Superior temporal gyrus (tissue), 1 donor: ENCODE data around the gene SEMA6B.
A peak's percentile ranks its signal among the peaks of the same experiment; 100 is the strongest.

Source experiments
- DNase-seq: peaks from one replicate; pipeline ENCODE4 v3.0.0-alpha.2; 2016; ENCODE audit errors: extremely low spot score

The SEMA6B gene

GRCh38 chr19:4510435-4511255 lies 48.8 kb downstream of the SEMA6B start:
- DNase-seq: no peak

- no peak for DNase-seq
Measured at GRCh38 chr19:4508698-4509097, 50.8 kb downstream of the SEMA6B start.

- DNase-seq: no peak
Measured at GRCh38 chr19:4507804-4508203, 51.7 kb downstream of the SEMA6B start.

GRCh38 chr19:4507150-4507452 lies 52.4 kb downstream of the SEMA6B start:
- no peak for DNase-seq

GRCh38 chr19:4506449-4507149 lies 52.9 kb downstream of the SEMA6B start:
- DNase-seq: no peak

DNA sequence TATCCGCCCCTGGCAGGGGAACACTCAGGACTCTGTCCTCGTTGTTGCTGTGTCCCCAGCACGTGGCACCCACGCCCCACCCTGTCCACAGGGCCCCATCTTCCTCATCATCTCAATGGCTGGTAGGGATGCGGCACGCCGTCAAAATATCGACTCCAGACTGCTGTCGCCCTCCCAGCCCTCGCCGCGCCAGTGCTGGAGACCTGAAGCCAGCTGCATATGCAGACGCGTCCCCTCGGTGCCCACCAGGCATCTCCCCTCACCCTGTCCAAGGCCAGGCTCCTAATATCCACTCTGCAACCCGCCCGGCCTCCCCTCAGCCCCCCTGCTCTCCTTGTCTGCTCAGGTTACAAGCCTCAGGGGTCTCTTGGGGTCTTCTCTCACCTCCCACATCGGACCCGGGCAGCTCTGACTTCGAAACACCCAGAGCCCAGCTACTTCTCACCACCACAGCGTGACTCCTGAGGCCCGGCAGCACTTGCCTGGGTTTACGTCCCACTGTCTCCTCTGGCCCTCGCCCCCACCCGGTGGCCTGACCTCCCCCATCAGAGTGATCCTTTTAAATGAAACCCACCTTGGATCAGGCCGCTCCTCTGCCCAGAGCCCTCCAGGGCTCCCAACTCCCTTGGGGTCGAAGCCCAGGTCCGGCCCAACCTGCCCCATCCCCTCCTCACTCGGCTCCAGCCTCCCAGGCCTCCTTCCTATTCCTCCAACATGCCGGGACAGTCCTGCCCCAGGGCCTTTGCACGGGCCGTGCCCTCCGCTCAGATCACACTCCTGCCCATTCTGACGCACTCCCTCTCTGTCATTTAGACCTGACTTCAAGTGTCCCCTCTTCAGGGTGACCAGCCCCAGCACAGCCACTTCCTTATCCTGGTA lies 53.7 kb downstream of the SEMA6B start:
- no peak for DNase-seq

GRCh38 chr19:4504891-4505569 lies 54.5 kb downstream of the SEMA6B start:
- DNase-seq: no peak

GRCh38 chr19:4504297-4504701 lies 55.2 kb downstream of the SEMA6B start:
- DNase-seq: peak; percentile 12

- no peak for DNase-seq
Measured at GRCh38 chr19:4503825-4504170, 55.7 kb downstream of the SEMA6B start.

DNA sequence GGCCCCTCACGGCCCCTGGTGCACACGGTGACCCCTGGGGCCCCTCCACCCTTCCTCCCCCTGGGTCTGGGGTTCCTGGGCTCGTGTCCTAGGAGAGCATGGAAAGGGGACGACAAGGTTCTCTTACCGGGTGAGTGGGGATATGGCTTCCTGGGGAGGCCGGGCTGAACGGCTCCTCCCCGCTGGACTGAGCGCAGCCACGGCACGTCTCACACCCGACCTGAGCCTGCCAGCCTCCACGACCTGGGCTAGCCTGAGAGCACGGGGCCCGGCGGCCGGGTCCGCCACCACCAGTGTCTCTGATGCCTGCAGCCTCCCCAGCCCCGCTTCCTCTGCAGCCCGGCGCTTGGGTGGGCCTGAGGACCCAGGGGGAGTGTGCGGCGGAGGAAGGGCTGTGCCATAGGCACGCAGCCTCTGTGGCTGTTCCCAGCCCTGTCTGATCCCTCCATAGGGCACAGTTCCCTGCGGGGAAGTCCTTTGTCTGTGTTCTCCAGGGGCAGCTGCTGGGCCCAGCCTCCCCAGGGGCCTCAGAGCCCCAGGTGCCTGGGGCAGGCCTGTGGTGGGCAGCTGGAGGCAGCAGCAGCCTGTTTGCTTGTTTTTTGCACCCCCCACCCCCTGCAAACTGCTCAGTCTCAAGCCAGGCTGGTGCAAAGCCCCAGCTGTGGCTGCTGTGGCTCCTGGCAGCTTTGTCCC lies 56.2 kb downstream of the SEMA6B start:
- DNase-seq: no peak

DNA sequence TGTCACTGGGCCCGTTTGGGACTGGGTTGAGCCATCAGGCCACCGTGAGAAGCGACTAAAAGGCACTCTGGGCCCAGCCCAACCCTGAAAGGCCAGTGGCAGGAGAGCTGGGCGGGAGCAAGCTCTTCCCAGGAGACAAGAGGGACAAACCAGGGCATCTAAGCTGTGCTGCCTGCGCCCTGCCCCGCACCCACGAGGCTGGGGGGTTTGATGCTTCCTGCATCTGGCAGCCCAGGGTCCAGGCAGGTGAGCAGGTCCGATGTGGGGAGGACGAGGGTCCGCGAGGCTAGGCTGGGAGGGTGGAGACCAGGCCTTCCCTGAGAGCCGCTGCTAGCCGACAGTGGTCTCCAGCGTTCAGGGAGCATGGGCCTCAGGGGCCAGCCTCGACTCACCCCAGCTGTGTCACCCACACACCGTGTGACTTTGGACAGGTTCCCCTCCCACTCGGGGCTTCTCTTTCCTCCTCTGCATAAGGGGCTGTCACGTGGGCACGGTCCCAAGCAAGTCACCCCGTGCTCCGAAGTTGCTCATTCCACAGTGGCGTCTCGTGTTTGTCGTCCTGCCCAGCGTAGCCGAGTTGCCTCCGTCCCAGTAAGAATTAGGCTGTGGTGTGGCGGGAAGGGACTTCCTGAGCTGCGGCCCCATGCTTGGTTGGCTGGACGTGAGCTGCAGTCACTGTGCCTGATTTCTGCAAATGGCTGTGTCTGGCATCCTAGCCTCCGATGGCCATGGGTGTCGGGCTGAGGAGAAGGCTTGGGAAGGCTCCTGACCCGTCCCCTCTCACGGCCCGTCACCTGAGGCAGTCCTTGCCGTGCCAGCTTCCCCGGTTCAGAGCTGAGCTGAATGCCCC lies 57.0 kb downstream of the SEMA6B start:
- no peak for DNase-seq

DNA sequence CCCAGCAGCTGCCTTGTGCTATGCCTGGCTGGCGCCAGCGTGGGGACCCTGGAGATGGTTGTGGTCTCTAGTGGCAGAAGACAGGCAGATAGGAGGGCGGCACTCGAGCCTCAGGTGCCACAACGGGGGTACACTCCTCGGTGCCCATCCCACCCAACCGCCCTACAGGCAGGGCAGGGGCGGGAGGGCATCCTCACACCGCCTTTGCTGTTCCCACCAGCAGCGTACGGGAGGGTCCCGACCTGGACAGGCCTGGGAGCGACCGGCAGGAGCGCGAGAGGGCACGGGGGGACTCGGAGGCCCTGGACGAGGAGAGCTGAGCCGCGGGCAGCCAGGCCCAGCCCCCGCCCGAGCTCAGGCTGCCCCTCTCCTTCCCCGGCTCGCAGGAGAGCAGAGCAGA lies 57.8 kb downstream of the SEMA6B start:
- DNase-seq: no peak

GRCh38 chr19:4500841-4501591 lies 58.5 kb downstream of the SEMA6B start:
- no peak for DNase-seq

- no peak for DNase-seq
Measured at GRCh38 chr19:4499855-4500254, 59.6 kb downstream of the SEMA6B start.

GRCh38 chr19:4499318-4499717 lies 60.2 kb downstream of the SEMA6B start:
- no peak for DNase-seq

- DNase-seq: no peak
Measured at GRCh38 chr19:4498694-4499093, 60.8 kb downstream of the SEMA6B start.

DNA sequence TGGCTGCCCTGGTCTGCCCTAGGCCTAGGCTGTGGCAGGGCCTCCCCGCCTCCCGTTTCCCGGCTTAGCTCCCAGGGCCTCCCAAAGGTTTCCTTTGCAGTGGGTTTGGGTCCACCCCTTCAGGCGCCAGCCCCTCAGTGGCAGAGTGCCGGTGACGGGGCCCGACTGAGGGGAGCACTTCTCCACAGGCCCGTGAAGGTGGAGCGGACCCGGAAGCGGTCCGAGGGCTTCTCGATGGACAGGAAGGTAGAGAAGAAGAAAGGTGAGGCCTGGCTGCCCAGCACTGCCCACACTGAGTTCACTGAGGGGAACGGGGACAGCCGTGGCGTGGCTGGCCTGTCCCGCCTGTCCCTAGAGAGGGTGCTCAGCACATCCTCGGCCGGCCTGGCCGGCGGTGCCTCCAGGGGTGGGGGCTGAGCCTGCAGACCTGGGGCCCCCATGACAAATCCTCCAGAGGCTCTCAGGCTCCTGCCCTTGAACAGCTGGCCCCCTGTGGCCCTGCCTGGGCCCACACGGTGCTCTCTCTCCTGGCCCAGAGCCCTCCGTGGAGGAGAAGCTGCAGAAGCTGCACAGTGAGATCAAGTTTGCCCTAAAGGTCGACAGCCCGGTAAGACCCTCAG lies 61.6 kb downstream of the SEMA6B start:
- no peak for DNase-seq

DNA sequence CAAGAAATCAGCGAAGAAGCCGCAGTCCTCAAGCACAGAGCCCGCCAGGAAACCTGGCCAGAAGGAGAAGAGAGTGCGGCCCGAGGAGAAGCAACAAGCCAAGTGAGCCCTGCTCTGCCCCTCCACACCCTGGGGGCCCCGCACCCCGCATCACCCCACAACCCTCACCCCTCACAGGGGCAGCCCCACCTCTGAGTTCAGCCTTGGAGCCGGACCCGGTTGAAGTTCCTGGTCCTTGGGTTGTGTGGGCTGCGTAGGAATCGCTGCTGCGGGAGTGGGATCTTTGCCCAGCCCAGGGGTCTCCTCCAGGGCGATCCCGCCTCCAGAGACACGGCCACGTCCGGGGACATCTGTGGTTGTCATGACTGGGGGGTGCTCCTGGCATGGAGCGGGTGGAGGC lies 63.2 kb downstream of the SEMA6B start:
- DNase-seq: no peak

DNA sequence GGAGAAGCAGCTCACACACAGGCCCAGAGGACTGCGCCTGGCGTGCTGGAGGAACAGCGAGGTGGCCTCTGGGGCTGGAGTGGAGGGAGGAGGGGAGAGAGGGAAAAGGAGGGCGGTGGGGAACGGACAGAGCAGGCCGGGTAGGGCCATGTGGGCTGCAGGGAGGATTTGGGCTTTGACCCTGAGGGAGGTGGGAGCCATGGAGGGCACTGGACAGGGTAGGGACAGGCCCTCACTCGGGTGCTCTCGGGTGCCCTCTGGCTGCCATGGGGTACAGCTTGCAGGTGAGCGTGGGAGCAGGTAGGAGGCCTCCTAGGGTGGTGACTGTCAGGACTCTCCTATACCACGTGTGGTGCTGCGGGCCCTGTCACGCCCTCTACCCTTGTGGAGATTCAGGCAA lies 64.0 kb downstream of the SEMA6B start:
- no peak for DNase-seq
